GM18505 (cell line): ENCODE results near the gene CREB5.

ENCODE experiments used
- ATAC-seq: cut with Tn5 transposase; IDR thresholded peaks from one replicate; pipeline ENCODE4 v1.9.1; 2021; ENCODE audit not compliant: unreplicated experiment
- POLR2A ChIP-seq: IDR thresholded peaks from 4 replicates; pipeline ENCODE4 v1.6.1; 2011; ENCODE audit warnings: borderline replicate concordance; ENCODE audit not compliant: insufficient read depth, insufficient read length; ENCODE audit errors: extremely low read depth

The CREB5 gene

DNA sequence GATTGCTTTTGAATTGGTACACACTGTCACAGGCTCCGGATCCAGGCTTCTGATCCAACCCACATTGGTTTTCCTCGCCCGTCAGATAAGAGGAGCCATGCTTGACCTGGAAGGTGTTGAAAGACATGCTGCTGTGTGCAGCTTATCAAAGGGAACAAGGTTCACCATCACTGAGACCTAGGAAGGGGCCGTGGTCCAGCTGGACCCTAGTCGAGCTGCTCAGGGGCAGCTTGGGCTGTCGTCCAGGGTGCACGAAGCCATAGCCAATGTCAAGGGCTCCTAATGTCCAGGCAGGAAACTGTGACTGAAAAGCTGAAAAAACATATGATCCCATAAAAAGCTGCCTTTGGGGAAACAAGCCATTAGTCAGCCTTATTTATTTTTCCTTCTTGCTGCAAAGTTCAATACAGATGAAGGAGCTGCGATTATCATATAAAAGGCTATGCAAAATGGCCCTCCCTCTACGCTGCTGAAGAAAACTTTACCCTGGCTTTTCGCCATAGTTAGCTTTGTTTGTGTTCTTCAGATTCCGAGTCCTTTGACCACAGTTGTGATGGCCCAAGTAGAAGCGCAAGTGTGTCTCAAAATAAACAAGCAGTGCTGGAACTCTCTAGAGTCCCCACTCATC lies 118.0 kb downstream of the CREB5 start:
- TF ChIP-seq POLR2A: no peak
- no peak for ATAC-seq

DNA sequence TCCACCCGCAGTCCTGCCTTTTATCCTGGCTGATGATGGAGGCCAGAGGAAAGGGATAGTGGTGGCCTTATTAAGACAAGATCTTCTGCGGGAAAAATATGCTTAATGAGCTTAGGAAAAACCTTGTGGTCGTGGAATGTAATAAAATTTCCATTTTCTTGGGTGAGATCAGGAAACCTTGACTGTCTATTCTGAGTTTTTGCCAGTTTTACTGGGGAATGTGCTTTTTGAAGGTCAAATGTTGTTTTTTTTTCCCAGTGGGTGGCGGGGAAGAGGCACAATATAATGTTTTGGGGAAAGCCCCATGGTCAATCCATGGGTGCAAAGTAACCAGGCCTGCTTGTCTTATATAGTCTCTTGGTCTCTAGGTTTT lies 118.5 kb downstream of the CREB5 start:
- ATAC-seq: no peak
- TF ChIP-seq POLR2A: no peak

DNA sequence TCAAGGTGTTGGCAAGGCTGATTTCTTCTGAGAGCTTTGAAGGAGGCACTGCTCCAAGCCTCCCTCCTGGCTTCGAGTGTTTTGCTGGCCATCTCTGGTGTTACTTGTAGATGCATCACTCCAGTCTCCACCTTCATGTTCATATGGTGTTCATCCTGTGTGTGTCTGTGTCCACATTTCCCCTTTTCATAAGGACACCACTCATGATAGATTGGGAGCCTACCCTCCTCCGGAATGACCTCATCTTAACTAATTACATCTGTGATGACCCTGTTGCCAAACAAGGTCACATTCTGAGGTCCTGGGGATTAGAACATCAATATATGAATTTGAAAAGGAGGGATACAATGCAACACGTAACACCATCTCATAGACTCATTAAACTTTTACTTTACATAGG lies 119.0 kb downstream of the CREB5 start:
- no peak for ATAC-seq
- TF ChIP-seq POLR2A: no peak

DNA sequence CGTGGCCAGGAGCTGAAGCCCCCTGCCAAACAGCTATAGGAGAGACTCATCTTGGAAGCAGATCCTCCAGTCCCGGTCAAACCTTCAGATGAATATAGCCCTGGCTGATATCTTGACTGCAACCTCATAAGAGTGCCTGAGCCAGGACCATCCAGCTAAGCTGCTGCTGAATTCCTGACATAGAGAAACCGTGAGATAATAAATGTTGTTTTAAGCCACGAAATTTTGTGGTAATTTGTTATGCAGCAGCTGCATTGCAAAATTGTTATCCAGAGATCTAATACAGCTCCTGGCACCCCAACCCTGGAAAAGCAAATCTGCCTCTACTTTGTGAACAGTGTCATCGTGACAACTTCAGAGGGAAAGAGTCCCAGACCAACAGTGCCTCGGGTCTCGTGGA lies 119.9 kb downstream of the CREB5 start:
- ATAC-seq: no peak
- no peak for TF ChIP-seq POLR2A

- TF ChIP-seq POLR2A: no peak
- no peak for ATAC-seq
Observed at GRCh38 chr7:28533267-28533666, 120.9 kb downstream of the CREB5 start.

- TF ChIP-seq POLR2A: no peak
- no peak for ATAC-seq
Observed at GRCh38 chr7:28533731-28534531, 121.6 kb downstream of the CREB5 start.

DNA sequence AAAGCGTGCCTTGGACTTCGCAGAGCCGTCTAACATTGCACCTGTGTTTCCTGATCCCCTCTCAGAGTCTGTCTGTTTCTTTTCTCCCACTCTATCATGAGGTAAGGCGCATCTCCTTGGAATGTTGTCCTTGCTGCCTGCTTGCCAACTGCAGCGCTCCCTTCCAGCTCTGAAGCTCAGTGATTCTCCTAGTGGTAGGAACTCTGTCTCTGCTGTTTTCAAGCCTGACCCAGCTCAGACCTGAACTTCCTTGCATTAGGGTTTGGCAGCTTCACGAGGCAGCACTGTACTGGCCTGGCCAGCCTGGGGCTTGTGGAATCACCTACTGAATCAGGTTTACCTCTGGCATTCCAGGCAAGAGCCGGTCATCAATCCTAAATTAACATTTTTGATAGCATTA lies 123.9 kb downstream of the CREB5 start:
- TF ChIP-seq POLR2A: no peak
- no peak for ATAC-seq

GRCh38 chr7:28539289-28539981 lies 127.1 kb downstream of the CREB5 start:
- no peak for TF ChIP-seq POLR2A
- ATAC-seq: peak; percentile 90

GRCh38 chr7:28542410-28542809 lies 130.1 kb downstream of the CREB5 start:
- no peak for TF ChIP-seq POLR2A

GRCh38 chr7:28544453-28545117 lies 132.3 kb downstream of the CREB5 start:
- no peak for ATAC-seq
- TF ChIP-seq POLR2A: no peak

More at GRCh38 chr7:28542410-28542809, 130.1 kb downstream of the CREB5 start:
- ATAC-seq: no peak

DNA sequence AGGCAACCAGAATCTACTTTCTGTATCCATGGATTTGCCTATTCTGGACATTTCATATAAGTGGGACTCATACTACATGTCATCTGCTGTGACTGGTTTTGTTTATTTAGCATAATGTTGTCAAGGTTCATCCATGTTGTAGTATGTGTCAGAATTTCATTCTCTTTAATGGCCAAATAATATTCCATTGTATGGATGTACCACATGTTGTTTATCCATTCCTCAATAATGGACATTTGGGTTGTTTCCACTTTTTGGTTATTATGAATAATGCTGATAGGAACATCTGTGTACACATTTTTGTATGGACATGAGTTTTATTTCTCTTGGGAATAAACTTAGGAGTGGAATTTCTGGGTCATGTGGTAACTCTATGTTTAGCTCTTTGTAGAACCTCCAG lies 133.7 kb downstream of the CREB5 start:
- ATAC-seq: no peak
- TF ChIP-seq POLR2A: no peak

- no peak for TF ChIP-seq POLR2A
- no peak for ATAC-seq
Observed at GRCh38 chr7:28547115-28547514, 134.8 kb downstream of the CREB5 start.

DNA sequence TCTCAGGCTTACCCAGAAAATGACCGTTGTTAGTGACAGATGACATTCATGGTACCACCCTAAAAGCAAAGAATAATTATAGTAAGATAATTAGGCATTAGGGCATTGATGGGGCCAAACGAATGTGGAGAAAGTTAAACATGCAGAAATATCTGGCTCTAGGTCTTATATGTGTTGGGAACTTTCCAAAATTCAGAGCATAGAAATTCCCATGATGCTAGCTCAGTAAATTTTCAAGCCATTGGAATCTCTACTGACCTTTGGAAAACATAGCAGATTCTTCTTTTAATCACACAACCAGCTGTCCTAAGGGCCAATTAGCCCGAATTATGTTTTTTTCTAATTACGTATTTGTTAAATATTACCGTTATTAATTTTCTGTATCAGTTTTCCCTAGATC lies 136.1 kb downstream of the CREB5 start:
- no peak for ATAC-seq
- TF ChIP-seq POLR2A: no peak

DNA sequence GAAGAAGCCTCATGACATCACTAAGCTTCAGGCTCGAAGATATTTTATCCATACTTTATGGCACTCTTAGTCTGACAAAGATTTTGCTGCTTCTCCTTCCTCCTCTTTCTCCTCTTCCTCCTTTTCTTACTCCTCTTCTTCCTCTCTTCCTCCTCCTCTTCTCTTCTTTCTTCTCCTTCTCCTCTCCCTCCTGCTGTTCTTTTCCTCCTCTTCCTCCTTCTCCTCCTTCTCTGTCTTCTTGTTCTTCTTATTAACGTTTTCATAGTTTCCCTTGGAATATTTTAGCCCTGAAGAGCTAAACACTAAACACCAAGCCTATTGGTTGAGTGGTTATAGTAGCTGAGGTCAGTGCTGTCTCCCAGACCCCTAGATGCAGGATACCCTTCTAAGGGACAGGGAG lies 137.7 kb downstream of the CREB5 start:
- TF ChIP-seq POLR2A: no peak

DNA sequence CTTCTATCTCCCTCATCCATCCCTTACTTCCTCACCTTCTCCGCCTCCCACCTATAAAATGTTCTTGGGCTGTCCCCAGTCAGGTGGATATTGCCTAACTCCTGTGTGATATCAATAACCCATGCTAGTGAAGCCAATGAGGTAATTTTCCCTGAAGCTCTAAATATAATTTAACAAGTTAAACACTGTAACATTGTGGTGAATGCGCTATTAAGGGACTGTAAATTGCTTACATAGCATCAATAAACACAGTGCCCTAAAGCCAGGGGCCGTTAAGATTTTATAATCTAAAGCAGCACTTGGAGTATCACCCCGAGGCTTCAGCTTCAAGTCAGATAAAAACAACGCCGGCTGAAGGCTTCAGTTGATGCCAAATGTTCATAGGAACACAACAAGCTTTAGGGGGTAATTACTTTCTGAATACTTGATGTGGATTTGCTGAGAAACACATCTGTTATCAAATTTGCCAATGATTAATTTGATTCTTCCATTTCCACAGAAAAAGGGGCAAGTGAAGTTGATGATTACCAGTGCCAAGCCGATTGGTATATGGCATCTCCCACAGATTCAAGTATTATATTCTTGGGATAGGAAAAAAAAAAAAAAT lies 138.4 kb downstream of the CREB5 start:
- TF ChIP-seq POLR2A: no peak
- no peak for ATAC-seq

More for the DNA sequence above, 137.7 kb downstream of the CREB5 start:
- no peak for ATAC-seq
